GM12875 (cell line): ENCODE measurements around the gene OSBPL7.
"Not testable (repeated sequence)": the region's sequence is repeated elsewhere in the genome, so short reads cannot be mapped to it uniquely, and the experiment has no call there.

ENCODE experiments used
- H3K4me3 ChIP-seq: one replicate; pipeline ENCODE4 v1.5.1; 2011; ENCODE audit warnings: low read depth, low read length, control low read depth
- CTCF ChIP-seq: IDR thresholded peaks from 2 replicates; pipeline ENCODE4 v1.5.1; 2011; ENCODE audit warnings: low read depth, mild to moderate bottlenecking, control low read depth, inconsistent platforms, low read length, moderate library complexity, borderline replicate concordance; ENCODE audit not compliant: insufficient read depth

OSBPL7 gene

DNA sequence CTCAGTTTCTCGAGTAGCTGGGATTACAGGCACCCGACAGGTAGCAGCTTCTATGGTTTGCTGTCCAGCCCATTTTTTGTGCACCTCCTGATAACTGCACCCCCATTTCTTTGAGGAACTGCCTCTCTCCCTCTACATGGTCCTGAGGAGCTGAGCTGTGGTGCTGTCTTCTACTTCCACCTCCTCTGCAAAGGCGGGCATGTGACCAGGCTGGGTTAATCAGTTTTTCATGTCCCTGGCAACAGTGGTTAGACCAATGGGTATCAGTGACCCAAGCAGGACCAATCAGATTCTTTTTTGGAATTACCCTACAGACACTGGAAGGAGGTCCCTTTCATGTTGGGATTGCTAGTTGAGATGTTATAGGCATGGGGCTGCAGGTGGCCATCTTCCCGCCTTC, 47.3 kb downstream of the OSBPL7 start:
- no peak for TF ChIP-seq CTCF
- no peak overlapping the region for H3K4me3 ChIP-seq

GRCh38 chr17:47773649-47774048, 47.9 kb downstream of the OSBPL7 start:
- H3K4me3 ChIP-seq: not testable (repeated sequence)

DNA sequence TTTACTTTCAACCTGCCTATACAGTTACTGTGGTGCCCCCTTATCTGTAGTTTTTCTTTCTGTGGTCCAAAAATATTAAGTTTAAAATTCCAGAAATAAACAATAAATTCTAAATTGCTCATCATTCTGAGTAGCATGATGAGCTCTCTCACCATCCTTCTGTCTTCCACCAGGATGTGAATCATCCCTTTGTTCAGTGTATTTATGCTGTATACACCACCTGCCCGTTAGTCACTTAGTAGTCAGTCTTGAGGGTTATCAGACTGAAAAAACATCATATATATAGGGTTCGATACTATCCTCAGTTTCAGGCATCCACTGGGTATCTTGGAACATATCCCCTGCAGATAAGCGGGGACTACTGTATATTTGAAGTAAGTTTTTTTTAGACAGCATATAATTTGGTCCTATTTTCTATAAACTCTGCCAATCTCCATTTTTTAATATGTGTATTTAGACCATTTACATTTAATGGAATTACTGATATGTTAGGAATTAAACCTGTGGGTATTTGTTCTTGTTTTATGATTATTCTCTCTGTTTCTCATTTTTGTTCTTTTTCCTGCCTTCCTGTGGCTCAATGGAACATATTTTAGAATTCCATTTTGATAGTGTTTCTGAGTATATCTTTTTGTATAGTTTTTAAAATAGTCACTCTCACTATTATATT, 57.5 kb downstream of the OSBPL7 start:
- H3K4me3 ChIP-seq: no peak overlapping the region
- no peak for TF ChIP-seq CTCF

GRCh38 chr17:47762728-47763127, 58.9 kb downstream of the OSBPL7 start:
- no peak overlapping the region for H3K4me3 ChIP-seq
- no peak for TF ChIP-seq CTCF

DNA sequence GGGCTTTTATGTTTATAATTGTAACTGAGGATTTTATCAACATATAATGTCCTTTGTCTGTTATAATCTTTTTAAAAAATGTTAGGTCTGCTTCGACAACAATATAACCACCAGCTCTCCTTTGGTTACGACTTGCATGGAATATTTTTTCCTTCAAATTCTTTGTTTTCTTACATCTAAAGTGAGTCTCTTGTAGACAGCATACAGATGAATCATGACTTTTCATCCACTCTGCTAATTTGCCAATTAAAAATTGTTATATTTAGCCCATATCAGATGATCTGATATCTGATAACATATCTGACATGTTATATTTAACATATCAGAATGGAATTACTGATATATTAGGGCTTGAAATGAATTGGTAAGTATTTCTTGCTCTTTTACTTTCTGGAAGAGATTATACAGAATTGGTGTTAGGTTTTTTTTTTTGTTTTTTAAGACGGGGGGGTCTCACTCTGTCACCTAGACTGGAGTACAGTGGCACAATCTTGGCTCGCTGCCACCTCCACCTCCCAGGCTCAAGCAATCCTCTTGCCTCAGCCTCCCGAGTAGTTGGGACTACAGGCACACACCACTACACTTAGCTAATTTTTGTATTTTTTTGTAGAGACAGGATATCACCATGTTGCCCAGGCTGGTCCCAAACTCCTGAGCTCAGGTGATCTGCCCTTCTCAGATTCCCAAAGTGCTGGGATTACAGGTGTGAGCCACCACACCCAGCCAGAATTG, 61.0 kb downstream of the OSBPL7 start:
- H3K4me3 ChIP-seq: no peak overlapping the region
- no peak for TF ChIP-seq CTCF

- TF ChIP-seq CTCF: no peak
Measured at GRCh38 chr17:47757386-47757785, 64.2 kb downstream of the OSBPL7 start.

More at GRCh38 chr17:47757386-47757785, 64.2 kb downstream of the OSBPL7 start:
- no peak overlapping the region for H3K4me3 ChIP-seq
